WTC11 (cell line): Measurements from ENCODE around the gene ANKRD13A.

ENCODE experiments used
- ATF1 ChIP-seq: sonication (generic); formaldehyde crosslinking; IDR thresholded peaks from 2 replicates; pipeline ENCODE4 v1.8.1; 2023; ENCODE audit warnings: mild to moderate bottlenecking, moderate library complexity, missing genetic modification reagents
- CTCF ChIP-seq: fragments of 200-600 bp; IDR thresholded peaks from 2 replicates; pipeline ENCODE4 v1.8.0; 2022; ENCODE audit warnings: antibody characterized with exemption

- TF ChIP-seq ATF1 (CRISPR knock-in tag) (no peak), CTCF (no peak)
Observed at GRCh38 chr12:110038741-110039084, 39.5 kb downstream of the ANKRD13A start.
